ENCODE results near the gene ZBTB43.

Gene ZBTB43

DNA sequence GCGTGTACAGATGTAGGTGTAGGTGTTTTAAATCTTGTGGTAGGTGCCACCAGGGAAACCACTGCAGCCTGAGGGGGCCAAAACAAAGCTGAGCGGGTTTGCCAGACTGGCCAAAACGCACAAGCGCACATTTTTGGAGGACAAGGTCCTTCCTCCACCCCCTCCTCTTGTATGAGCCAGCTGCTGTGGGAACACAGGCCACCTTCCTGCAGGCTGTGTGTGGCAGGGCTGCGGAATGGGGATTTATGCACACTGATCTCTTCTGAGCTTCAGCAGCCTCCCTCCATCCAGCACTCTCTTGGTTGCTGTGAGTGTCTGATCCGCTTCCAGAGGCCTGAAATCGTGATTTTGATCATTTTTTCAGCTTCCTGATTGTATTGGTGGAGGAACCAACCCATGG, 22.4 kb downstream of the ZBTB43 start:
- in situ Hi-C loops (cut with MboI; ENCODE audit: low sequenced_read_pairs), result no loop called here

DNA sequence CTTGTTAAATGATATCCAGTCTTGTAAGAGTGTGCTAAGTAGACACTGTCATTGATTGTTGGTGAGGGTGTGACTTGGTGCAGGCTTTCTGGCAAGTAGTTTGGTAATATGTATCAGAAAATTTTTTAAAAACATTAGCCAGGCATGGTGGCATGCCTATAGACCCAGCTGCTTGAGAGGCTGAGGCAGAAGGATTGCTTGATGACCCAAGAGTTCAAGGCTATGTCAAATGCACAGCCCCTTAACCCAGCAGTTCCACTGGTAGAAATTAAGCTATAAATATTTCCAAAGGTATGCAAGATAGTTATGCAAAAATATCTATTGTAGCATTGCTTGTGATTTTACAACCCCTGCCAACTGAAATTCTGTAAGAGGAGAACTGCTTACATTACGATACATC, 24.2 kb downstream of the ZBTB43 start:
- in situ Hi-C loops (cut with MboI; ENCODE audit: low sequenced_read_pairs), result no loop called here

DNA sequence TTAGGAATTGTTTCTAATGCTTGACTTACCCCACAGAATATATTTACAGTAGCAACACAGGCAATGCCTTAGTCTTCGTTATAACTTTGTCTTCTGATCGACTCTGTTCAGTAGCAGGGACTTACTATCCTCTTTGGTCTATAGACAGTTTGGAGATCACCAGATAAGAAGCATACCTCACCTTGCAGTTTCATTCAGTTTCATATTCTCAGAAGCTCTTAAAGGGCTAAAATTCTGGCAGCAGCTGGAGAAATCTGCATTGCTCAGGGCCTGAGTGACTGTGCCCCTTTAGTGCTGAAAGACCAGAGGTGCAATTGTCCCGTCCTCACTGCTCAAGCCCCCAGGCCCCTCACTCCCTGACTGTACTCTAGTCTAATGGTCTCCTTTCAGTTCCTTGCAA, 26.0 kb downstream of the ZBTB43 start:
- in situ Hi-C loops (cut with MboI; ENCODE audit: low sequenced_read_pairs), result no loop called here

DNA sequence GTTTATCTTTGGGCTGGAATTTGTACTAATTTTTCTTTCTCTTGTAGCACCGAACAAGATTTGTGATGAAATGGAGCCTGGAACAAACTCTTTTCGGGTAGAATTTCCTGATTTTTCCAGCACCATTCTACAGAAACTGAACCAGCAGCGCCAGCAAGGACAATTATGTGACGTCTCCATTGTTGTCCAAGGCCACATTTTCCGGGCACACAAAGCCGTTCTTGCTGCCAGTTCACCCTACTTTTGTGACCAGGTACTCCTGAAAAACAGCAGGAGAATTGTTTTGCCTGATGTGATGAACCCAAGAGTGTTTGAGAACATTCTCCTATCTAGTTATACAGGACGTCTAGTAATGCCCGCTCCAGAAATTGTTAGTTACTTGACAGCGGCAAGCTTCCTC, 27.6 kb downstream of the ZBTB43 start:
- in situ Hi-C loops (cut with MboI; ENCODE audit: low sequenced_read_pairs), result no loop called here

DNA sequence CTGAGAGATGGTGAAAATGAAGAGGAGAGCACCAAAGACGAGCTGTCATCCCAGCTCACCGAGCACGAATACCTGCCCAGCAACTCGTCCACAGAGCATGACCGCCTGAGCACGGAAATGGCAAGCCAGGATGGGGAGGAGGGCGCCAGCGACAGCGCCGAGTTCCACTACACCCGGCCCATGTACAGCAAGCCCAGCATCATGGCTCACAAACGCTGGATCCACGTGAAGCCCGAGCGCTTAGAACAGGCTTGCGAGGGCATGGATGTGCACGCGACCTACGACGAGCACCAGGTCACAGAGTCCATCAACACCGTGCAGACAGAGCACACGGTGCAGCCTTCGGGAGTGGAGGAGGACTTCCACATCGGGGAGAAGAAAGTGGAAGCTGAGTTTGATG, 28.2 kb downstream of the ZBTB43 start:
- in situ Hi-C loops (cut with MboI; ENCODE audit: low sequenced_read_pairs), result no loop called here

DNA sequence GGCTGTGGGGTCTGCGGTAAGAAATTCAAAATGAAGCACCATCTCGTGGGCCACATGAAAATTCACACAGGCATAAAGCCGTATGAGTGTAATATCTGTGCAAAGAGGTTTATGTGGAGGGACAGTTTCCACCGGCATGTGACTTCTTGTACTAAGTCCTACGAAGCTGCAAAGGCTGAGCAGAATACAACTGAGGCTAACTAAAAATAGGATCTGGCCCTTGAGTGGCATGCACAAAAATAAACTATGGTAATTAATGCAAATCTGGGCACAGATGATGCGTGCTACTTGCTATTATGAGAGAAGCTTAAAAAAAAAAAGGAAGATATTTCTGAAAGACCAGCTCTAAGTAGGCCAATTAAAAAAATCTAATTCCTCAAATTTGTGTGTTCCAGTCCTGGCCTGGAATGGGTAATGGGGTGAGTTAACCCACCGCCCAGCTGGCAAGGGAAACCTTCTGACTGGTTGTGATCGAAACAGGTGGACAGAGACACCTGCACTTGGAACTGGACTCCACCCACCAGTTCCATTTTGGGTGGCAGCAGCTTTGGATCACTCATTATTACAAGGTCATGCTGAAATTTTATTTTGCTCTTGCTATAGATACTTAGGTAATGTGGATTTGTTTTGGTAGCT, 29.0 kb downstream of the ZBTB43 start:
- in situ Hi-C loops (cut with MboI; ENCODE audit: low sequenced_read_pairs), result no loop called here

GRCh38 chr9:126834672-126835071, 29.8 kb downstream of the ZBTB43 start:
- in situ Hi-C loops (cut with MboI; ENCODE audit: low sequenced_read_pairs), result no loop called here

- in situ Hi-C loops (cut with MboI; ENCODE audit: low sequenced_read_pairs), result no loop called here
Observed at GRCh38 chr9:126836216-126836615, 31.4 kb downstream of the ZBTB43 start.

GRCh38 chr9:126838055-126838811, 33.4 kb downstream of the ZBTB43 start:
- in situ Hi-C loops (cut with MboI; ENCODE audit: low sequenced_read_pairs), result no loop called here

- in situ Hi-C loops (cut with MboI; ENCODE audit: low sequenced_read_pairs), result no loop called here
Observed at GRCh38 chr9:126838895-126839294, 34.1 kb downstream of the ZBTB43 start.

- in situ Hi-C loops (cut with MboI; ENCODE audit: low sequenced_read_pairs), result no loop called here
Observed at GRCh38 chr9:126839301-126839700, 34.5 kb downstream of the ZBTB43 start.

GRCh38 chr9:126842220-126842842, 37.5 kb downstream of the ZBTB43 start:
- in situ Hi-C loops (cut with MboI; ENCODE audit: low sequenced_read_pairs), result no loop called here

GRCh38 chr9:126842977-126843799, 38.3 kb downstream of the ZBTB43 start:
- in situ Hi-C loops (cut with MboI; ENCODE audit: low sequenced_read_pairs), result no loop called here

- in situ Hi-C loops (cut with MboI; ENCODE audit: low sequenced_read_pairs), result no loop called here
Observed at GRCh38 chr9:126844085-126844484, 39.2 kb downstream of the ZBTB43 start.

GRCh38 chr9:126847051-126847450, 42.2 kb downstream of the ZBTB43 start:
- in situ Hi-C loops (cut with MboI; ENCODE audit: low sequenced_read_pairs), result no loop called here

GRCh38 chr9:126849591-126850225, 44.9 kb downstream of the ZBTB43 start:
- in situ Hi-C loops (cut with MboI; ENCODE audit: low sequenced_read_pairs), result no loop called here

DNA sequence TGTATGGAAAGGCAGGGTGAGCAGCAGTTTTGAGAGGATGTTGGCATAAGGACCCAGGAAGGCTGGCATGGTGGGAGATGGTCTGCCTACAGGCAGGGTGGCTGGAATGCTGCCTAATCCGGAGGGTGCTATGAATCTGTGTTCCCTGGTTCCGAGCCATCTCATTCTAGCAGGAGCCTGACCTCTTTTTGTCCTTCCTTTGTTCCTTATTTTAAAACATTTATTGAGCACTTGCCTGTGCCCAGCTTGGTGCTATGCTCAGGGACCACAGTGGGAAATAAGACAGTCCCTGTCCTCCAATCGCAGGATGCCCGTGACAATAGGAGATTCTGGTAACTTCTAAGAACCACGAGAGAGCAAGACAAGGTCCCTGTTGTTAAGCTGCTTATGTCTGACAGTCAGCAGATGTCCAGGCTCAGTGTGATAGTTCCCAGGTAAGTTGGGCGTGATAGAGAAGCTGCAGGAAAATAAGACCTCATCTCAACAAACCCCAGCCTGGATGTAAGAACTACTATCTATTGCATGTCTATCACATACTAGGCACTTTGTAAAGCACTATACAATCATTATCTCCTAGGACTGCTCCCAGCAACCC, 46.5 kb downstream of the ZBTB43 start:
- in situ Hi-C loops (cut with MboI; ENCODE audit: low sequenced_read_pairs), result no loop called here

DNA sequence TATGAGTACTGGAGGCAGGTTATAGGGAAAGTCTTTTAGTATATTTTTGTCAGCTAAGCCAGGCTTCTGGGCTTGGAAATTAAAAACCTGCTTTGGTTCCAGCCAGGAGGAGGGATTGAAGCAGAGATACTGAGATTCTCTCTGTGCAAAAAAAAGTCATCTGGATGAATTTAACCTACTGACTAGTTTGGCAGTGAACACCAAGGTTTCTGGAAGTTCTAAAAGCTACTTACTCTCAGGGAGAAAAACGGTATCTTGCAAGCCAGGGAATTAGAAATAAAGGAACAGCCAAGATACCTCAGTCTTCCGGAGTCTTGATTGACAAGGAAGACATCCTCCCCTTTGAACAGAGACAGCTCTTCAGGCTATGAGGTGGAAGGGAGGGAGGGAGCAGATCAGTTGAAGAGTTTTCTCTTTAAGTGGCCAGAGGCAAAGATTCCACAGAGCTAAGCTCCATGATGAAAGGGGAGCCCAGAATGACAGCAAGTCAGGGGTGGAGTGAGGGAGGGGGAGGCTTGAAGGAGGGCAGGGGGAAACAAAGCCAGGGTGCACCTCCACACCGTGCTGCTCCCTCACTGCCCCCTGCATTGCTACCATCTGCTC, 47.3 kb downstream of the ZBTB43 start:
- in situ Hi-C loops (cut with MboI; ENCODE audit: low sequenced_read_pairs), result no loop called here

DNA sequence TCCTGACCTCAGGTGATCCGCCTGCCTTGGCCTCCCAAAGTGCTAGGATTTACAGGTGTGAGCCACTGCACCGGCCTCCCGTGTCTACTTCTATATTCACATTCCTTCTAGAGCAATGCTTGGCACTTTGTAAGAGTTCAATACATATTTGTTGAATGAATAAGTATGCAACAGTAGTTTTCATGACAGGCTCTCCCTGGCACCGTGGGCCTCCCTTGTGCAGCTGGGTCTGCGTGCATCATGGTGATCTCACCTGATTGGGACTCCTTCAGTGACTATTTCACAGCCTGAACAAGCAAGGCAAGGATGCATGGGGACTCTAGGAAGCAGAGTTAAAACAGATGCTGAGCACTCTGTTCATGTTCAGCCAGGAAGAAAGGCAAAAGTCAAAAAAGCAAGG, 48.8 kb downstream of the ZBTB43 start:
- in situ Hi-C loops (cut with MboI; ENCODE audit: low sequenced_read_pairs), result no loop called here

GRCh38 chr9:126854734-126855133, 49.9 kb downstream of the ZBTB43 start:
- in situ Hi-C loops (cut with MboI; ENCODE audit: low sequenced_read_pairs), result no loop called here
